ENCODE measurements around the gene CLEC6A. TPM values are rescaled to one million over a fixed set of nuclear protein-coding genes. Genes with fewer than 3 reads are reported as not detected.

The CLEC6A gene
- total RNA-seq, 2 donors from 2014 or later: not detected

GRCh38 chr12:8517971-8518370, 62.2 kb downstream of the CLEC6A start:
- ATAC-seq (no peak), DNase-seq (no peak)
- H3K27me3 ChIP-seq: no peaks in the 10 kb centered on the region
- no peak overlapping the region for H3K4me3 ChIP-seq
- no peaks in the 10 kb centered on the region for H3K36me3 ChIP-seq (replicated peaks in 1 of 2; ENCODE audit: insufficient read depth in 1 of 2, low read depth in 2 of 2)
- TF ChIP-seq CTCF (IDR thresholded peaks at IDR 0.05) (no peak), POLR2A (IDR thresholded peaks at IDR 0.05) (no peak)
- no peak overlapping the region for H3K27ac ChIP-seq
- 59 to 73% methylated on average over 2 of the region's 2 CpGs for WGBS, 2 donors
- intact Hi-C loops (cut with DNase I): no loop called here
- H3K4me1 ChIP-seq: no peaks in the 10 kb centered on the region
- H3K9me3 ChIP-seq: no peaks in the 10 kb centered on the region

- ATAC-seq (no peak), DNase-seq (no peak)
- Histone ChIP-seq H3K4me3 (no peak overlapping the region), H3K36me3 (replicated peaks in 1 of 2; ENCODE audit: insufficient read depth in 1 of 2, low read depth in 2 of 2) (no peaks in the 10 kb centered on the region), H3K27me3 (no peaks in the 10 kb centered on the region), H3K27ac (no peak overlapping the region), H3K4me1 (no peaks in the 10 kb centered on the region), H3K9me3 (no peaks in the 10 kb centered on the region)
- intact Hi-C loops (cut with DNase I): no loop called here
- TF ChIP-seq CTCF (IDR thresholded peaks at IDR 0.05) (no peak), POLR2A (IDR thresholded peaks at IDR 0.05) (no peak)
- WGBS, 2 donors: 61 to 65% methylated on average over 4 of the region's 4 CpGs
Measured at GRCh38 chr12:8519171-8519570, 63.4 kb downstream of the CLEC6A start.

- H3K27me3 ChIP-seq: no peaks in the 10 kb centered on the region
- ATAC-seq (no peak), DNase-seq (no peak)
- 65 to 66% methylated on average over 12 to 30 of the region's 30 CpGs for WGBS, 2 donors
- H3K27ac ChIP-seq: no peak overlapping the region
- no peaks in the 10 kb centered on the region for H3K4me1 ChIP-seq
- no peaks in the 10 kb centered on the region for H3K36me3 ChIP-seq (replicated peaks in 1 of 2; ENCODE audit: insufficient read depth in 1 of 2, low read depth in 2 of 2)
- intact Hi-C loops (cut with DNase I): no loop called here
- no peaks in the 10 kb centered on the region for H3K9me3 ChIP-seq
- no peak overlapping the region for H3K4me3 ChIP-seq
- TF ChIP-seq POLR2A (IDR thresholded peaks at IDR 0.05): no peak
- no peak for TF ChIP-seq CTCF (IDR thresholded peaks at IDR 0.05)
Measured at GRCh38 chr12:8527250-8528130, 71.7 kb downstream of the CLEC6A start.

Small RNAs within 50 kb of the gene (small RNA-seq; reads per million reads assigned to genes)
- not detected for gene RNU6-275P

Other genes starting within 250 kb of the CLEC6A start
- under 1 TPM in 1 of 2 donors, not detected in 1; 0.26 TPM for gene FAM90A1, start 228.3 kb upstream of the CLEC6A start, total RNA-seq
- not detected for gene CLEC4D, start 57.5 kb downstream of the CLEC6A start, total RNA-seq
- 1 to 10 TPM in 1 of 2 donors, under 1 TPM in 1; 0.33 to 2.6 TPM for gene CLEC4E, start 84.9 kb downstream of the CLEC6A start, total RNA-seq
- not detected for gene AICDA, start 156.9 kb downstream of the CLEC6A start, total RNA-seq
- 10 to 100 TPM; 17.9 to 33.0 TPM for gene MFAP5, start 206.9 kb downstream of the CLEC6A start, total RNA-seq
- gene RIMKLB, start 242.0 kb downstream of the CLEC6A start, total RNA-seq: 10 to 100 TPM; 18.1 to 19.5 TPM